SJCRH30 (cell line): ENCODE data around the gene SPG11. TPM values are rescaled to one million over a fixed set of nuclear protein-coding genes. Genes with fewer than 3 reads are reported as not detected.
A peak's percentile ranks its signal among the peaks of the same experiment; 100 is the strongest.
"Not testable (repeated sequence)": the region's sequence is repeated elsewhere in the genome, so short reads cannot be mapped to it uniquely, and the experiment has no call there.

Experiments used
- DNase-seq, 2 experiments: peaks; one replicate each; pipeline ENCODE4 v3.0.0-alpha.2; 2015 to 2020
- H3K27ac ChIP-seq: fragments of 250-450 bp; sonication (Bioruptor Pico); 2 replicates; pipeline ENCODE4 v1.5.1; 2020; ENCODE audit warnings: mild to moderate bottlenecking, moderate library complexity
- H3K27me3 ChIP-seq: fragments of 250-450 bp; sonication (Bioruptor Pico); 2 replicates; pipeline ENCODE4 v1.5.1; 2020; ENCODE audit warnings: mild to moderate bottlenecking, moderate library complexity
- H3K36me3 ChIP-seq: fragments of 250-450 bp; sonication (Bioruptor Pico); 2 replicates; pipeline ENCODE4 v1.5.1; 2020; ENCODE audit warnings: mild to moderate bottlenecking, moderate library complexity
- H3K4me1 ChIP-seq: fragments of 250-450 bp; sonication (Bioruptor Pico); 2 replicates; pipeline ENCODE4 v1.5.1; 2020; ENCODE audit warnings: mild to moderate bottlenecking, moderate library complexity
- H3K4me3 ChIP-seq: fragments of 250-450 bp; sonication (Bioruptor Pico); 2 replicates; pipeline ENCODE4 v1.5.1; 2020; ENCODE audit warnings: mild to moderate bottlenecking, moderate library complexity
- H3K9me3 ChIP-seq: fragments of 250-450 bp; sonication (Bioruptor Pico); replicated peaks from 2 replicates; pipeline ENCODE4 v1.5.1; 2020; ENCODE audit warnings: mild to moderate bottlenecking, moderate library complexity
- total RNA-seq: library from RNA; depleted of rRNA; stranded (reverse); fragments of >200 nt; shearing (Covaris generic); gene quantifications from 2 replicates; pipeline ENCODE4 v1.2.3, GENCODE V29; 2014

Gene SPG11
- total RNA-seq, 1 experiment from 2014 or later: 41.2 TPM

DNA sequence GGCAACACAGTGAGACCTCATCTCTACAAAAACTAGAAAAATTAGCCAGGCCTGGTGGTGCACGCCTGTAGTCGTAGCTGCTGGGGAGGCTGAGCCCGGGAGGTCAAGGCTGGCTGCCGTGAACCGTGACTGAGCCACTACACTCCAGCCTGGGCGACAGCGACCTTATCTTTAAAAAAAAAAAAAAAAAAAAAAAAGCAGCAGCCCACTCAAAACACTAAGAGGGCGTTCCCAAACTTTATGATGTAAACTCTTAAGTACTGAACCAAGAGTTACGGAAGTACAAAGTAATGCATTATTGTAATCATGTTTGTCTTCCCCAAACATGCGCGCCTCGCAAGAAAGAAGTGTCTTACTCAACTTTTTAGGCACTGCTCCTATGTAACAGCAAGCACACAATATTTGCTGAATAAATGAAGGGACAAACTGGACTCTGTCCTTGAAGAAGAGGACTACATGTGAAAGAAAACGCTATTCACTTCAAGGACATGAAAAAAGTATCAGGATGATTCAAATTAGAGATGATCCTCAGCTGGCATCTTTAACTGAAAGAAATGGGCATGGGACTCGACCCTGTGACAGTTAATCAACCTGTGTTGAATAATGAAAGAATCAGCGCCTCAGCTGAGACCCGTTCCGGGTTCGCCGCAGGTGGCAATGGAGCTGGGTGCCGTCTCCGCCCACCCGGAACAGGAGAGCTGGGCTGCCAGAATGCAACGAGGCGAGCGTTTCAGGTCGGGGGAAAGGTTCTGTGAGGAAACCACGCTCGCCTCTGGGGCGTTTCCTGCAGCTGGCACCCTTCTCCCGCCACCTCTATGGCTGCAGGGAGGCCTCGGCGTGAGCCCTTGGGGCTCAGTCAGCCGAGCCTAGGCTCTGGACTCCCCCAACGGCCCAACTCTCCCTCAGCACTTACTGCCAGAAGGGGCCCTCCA lies 718 bp downstream of the SPG11 start:
- Histone ChIP-seq H3K27ac (peak overlapping the region; percentile 88), H3K4me3 (peak overlapping the region; percentile 89), H3K4me1 (peaks cover 3% of the 10 kb centered on the region), H3K36me3 (peaks cover 7% of the 10 kb centered on the region; the same call in 1 of the 2 replicates), H3K27me3 (no peaks in the 10 kb centered on the region), H3K9me3 (no peaks in the 10 kb centered on the region)
- DNase-seq: peak; percentile 72 to 78

GRCh38 chr15:44661576-44661975 lies 1.9 kb downstream of the SPG11 start:
- peaks cover 16% of the 10 kb centered on the region; the same call in 1 of the 2 replicates for H3K36me3 ChIP-seq
- DNase-seq: no peak
- H3K27ac ChIP-seq: no peak overlapping the region
- H3K4me1 ChIP-seq: peaks cover 3% of the 10 kb centered on the region
- H3K4me3 ChIP-seq: no peak overlapping the region
- H3K27me3 ChIP-seq: no peaks in the 10 kb centered on the region
- no peaks in the 10 kb centered on the region for H3K9me3 ChIP-seq

DNA sequence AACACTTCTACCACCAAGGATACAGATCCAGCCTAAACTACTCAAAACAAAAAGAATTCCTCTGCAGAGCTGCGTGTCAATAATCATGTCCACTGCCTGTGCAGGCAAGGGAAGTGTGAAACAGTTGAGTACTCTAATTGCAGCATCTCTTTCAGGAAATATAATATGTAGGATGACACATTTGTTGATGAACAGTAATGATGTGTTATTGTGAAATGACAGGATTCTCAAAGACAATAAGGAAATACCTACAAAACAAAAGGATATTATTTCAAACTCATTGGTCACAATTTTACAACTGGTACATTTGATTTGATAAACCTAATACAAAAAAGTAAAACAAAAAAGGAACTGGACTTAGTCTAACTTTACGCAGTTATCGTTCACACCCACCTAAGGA lies 4.4 kb downstream of the SPG11 start:
- peaks cover 23% of the 10 kb centered on the region; the same call in 1 of the 2 replicates for H3K36me3 ChIP-seq
- H3K4me3 ChIP-seq: no peak overlapping the region
- no peaks in the 10 kb centered on the region for H3K9me3 ChIP-seq

GRCh38 chr15:44657378-44657777 lies 6.1 kb downstream of the SPG11 start:
- H3K27me3 ChIP-seq: no peaks in the 10 kb centered on the region
- DNase-seq: no peak
- H3K4me3 ChIP-seq: no peak overlapping the region
- no peaks in the 10 kb centered on the region; the same call in 1 of the 2 replicates for H3K4me1 ChIP-seq
- no peak overlapping the region for H3K27ac ChIP-seq
- H3K9me3 ChIP-seq: no peaks in the 10 kb centered on the region
- H3K36me3 ChIP-seq: peaks cover 23% of the 10 kb centered on the region

More for the DNA sequence above, 4.4 kb downstream of the SPG11 start:
- DNase-seq: no peak
- peaks cover 3% of the 10 kb centered on the region for H3K4me1 ChIP-seq
- H3K27ac ChIP-seq: no peak overlapping the region
- no peaks in the 10 kb centered on the region for H3K27me3 ChIP-seq

DNA sequence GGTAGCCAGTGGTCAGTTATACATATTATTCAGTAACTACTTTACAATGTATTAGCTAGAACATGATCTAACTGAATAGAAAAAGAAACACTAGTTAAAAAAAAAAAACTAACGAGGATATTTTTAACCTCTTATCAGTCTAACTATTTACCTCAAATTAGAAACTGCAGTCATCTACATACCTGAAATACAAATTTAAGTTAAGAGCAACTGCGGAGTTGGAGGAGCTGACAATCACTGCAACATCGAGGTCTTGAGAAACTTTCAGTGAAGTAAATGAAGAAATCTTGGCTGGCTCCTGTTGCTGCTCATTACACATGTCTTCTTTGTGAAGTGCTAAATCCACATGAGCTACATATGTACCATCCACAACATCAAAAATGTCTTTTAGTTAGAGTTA lies 6.5 kb downstream of the SPG11 start:
- Histone ChIP-seq H3K4me3 (no peak overlapping the region), H3K4me1 (no peaks in the 10 kb centered on the region), H3K9me3 (no peaks in the 10 kb centered on the region), H3K27me3 (no peaks in the 10 kb centered on the region), H3K27ac (no peak overlapping the region), H3K36me3 (peaks cover 28% of the 10 kb centered on the region)
- DNase-seq: no peak

GRCh38 chr15:44656298-44656697 lies 7.2 kb downstream of the SPG11 start:
- peaks cover 34% of the 10 kb centered on the region for H3K36me3 ChIP-seq
- no peak for DNase-seq
- no peak overlapping the region for H3K27ac ChIP-seq
- H3K9me3 ChIP-seq: no peaks in the 10 kb centered on the region
- H3K27me3 ChIP-seq: no peaks in the 10 kb centered on the region
- no peaks in the 10 kb centered on the region for H3K4me1 ChIP-seq
- no peak overlapping the region for H3K4me3 ChIP-seq

- H3K36me3 ChIP-seq: peaks cover 44% of the 10 kb centered on the region
- H3K4me3 ChIP-seq: no peak overlapping the region
- DNase-seq: no peak
- no peaks in the 10 kb centered on the region for H3K4me1 ChIP-seq
- no peaks in the 10 kb centered on the region for H3K9me3 ChIP-seq
- H3K27me3 ChIP-seq: no peaks in the 10 kb centered on the region
- no peak overlapping the region for H3K27ac ChIP-seq
These were observed 8.6 kb downstream of the SPG11 start for GRCh38 chr15:44654858-44655257.

DNA sequence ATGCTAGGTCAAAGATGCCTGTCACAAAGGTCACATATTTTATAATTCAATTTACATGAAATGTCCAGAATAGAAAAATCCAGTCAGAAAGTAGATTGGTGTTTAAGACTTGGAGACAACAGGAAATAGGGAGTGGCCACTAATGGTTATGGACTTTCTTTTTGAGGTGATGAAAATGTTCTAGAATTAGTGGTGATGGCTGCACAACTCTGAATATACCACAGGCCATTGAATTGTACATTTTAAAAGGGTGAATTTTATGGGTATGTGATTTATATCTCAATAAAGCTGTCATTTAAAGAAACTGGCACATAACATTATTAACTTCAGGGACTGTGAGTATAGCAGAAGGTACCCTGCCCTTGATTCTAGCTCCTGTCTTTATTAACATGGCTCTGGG lies 15.8 kb downstream of the SPG11 start:
- Histone ChIP-seq H3K27me3 (no peaks in the 10 kb centered on the region), H3K4me3 (no peak overlapping the region), H3K36me3 (peaks cover 52% of the 10 kb centered on the region), H3K27ac (no peak overlapping the region), H3K4me1 (no peaks in the 10 kb centered on the region), H3K9me3 (no peaks in the 10 kb centered on the region)
- no peak for DNase-seq

GRCh38 chr15:44647036-44647435 lies 16.4 kb downstream of the SPG11 start:
- Histone ChIP-seq H3K27me3 (no peaks in the 10 kb centered on the region), H3K9me3 (no peaks in the 10 kb centered on the region), H3K4me3 (no peak overlapping the region), H3K27ac (no peak overlapping the region), H3K36me3 (peaks cover 48% of the 10 kb centered on the region), H3K4me1 (no peaks in the 10 kb centered on the region)
- no peak for DNase-seq

DNA sequence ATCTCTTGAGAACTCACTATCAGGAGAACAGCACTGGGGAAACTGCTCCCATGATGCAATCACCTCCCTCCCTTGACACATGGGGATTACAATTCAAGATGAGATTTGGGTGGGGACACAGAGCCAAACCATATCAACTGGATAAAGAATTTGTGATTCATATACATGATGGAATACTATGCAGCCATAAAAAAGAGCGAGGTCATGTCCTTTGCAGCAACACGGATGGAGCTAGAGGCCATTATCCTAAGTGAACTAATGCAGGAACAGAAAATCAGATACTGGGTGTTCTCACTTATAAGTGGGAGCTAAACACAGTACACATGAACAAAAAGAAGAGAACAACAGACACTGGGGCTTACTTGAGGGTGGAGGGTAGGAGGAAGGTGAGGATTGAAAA lies 17.0 kb downstream of the SPG11 start:
- Histone ChIP-seq H3K27me3 (no peaks in the 10 kb centered on the region), H3K36me3 (peaks cover 43% of the 10 kb centered on the region)
- no peak for DNase-seq

GRCh38 chr15:44641651-44642050 lies 21.8 kb downstream of the SPG11 start:
- DNase-seq: no peak
- no peaks in the 10 kb centered on the region for H3K27me3 ChIP-seq
- no peak overlapping the region for H3K4me3 ChIP-seq
- H3K36me3 ChIP-seq: peaks cover 33% of the 10 kb centered on the region
- H3K27ac ChIP-seq: no peak overlapping the region
- H3K9me3 ChIP-seq: no peaks in the 10 kb centered on the region
- H3K4me1 ChIP-seq: no peaks in the 10 kb centered on the region

More for the DNA sequence above, 17.0 kb downstream of the SPG11 start:
- Histone ChIP-seq H3K4me3 (no peak overlapping the region), H3K9me3 (no peaks in the 10 kb centered on the region), H3K27ac (no peak overlapping the region), H3K4me1 (no peaks in the 10 kb centered on the region)

- Histone ChIP-seq H3K27me3 (no peaks in the 10 kb centered on the region), H3K36me3 (peaks cover 44% of the 10 kb centered on the region), H3K4me1 (no peaks in the 10 kb centered on the region), H3K27ac (no peak overlapping the region), H3K9me3 (no peaks in the 10 kb centered on the region), H3K4me3 (no peak overlapping the region)
- no peak for DNase-seq
These were observed 26.5 kb downstream of the SPG11 start for GRCh38 chr15:44636976-44637375.

DNA sequence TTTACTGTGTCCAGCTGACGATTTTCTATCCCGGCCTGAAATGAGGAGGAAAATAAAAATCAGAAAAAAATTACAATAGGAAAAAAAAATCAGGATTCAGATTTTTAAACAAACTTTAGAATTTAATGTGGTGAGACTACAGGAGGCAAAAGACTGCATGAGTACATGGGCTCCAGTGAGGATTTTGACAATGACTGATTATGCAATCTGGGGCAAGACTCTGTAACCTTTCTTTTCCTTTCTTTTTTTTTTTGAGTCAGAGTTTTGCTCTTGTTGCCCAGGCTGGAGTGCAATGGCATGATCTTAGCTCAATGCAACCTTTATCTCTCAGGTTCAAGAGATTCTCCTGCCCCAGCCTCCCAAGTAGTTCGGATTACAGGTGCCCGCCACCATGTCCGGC lies 29.9 kb downstream of the SPG11 start:
- Histone ChIP-seq H3K4me3 (no peak overlapping the region), H3K9me3 (no peaks in the 10 kb centered on the region), H3K4me1 (no peaks in the 10 kb centered on the region), H3K27ac (no peak overlapping the region), H3K36me3 (peaks cover 50% of the 10 kb centered on the region), H3K27me3 (no peaks in the 10 kb centered on the region)
- DNase-seq: no peak

DNA sequence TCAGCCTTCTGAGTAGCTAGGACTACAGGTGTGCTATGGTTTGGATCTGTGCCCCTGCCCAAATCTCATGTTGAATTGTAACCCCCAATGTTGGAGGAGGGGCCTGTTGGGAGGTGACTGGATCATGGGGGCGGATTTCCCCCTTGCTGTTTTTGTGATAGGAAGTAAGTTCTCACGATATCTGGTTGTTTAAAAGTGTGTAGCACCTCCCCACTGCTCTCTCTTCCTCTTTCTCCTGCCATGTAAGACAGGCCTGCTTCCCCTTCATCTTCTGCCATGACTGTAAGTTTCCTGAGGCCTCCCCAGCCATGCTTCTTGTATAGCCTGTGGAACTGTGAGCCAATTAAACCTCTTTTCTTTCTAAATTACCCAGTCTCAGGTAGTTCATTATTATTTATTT lies 38.2 kb downstream of the SPG11 start:
- not testable (repeated sequence) for H3K4me1 ChIP-seq, H3K9me3 ChIP-seq, H3K27me3 ChIP-seq, H3K4me3 ChIP-seq, DNase-seq, H3K27ac ChIP-seq
- H3K36me3 ChIP-seq: peaks cover 39% of the 10 kb centered on the region

DNA sequence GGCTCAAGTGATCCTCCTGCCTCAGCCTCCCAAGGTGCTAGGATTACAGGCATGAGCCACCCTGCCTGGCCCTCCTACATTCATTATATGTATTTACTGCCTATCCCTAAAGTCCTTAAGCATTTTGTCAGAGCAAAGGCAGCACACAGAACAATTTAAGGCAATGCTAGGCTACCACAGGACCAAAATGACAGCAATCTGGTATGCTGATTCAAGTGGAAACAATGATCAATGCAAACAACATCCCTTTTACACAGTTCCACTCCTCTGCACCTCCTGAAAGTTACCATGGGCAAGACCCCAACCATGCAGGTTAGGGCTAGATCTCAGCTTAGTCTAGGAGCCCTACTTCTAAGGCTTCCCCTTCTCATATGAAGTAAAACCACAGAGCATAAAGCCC lies 40.3 kb downstream of the SPG11 start:
- no peak overlapping the region for H3K4me3 ChIP-seq
- peaks cover 41% of the 10 kb centered on the region for H3K36me3 ChIP-seq
- H3K9me3 ChIP-seq: no peaks in the 10 kb centered on the region
- no peak overlapping the region for H3K27ac ChIP-seq
- DNase-seq: no peak
- H3K4me1 ChIP-seq: no peaks in the 10 kb centered on the region
- H3K27me3 ChIP-seq: no peaks in the 10 kb centered on the region

DNA sequence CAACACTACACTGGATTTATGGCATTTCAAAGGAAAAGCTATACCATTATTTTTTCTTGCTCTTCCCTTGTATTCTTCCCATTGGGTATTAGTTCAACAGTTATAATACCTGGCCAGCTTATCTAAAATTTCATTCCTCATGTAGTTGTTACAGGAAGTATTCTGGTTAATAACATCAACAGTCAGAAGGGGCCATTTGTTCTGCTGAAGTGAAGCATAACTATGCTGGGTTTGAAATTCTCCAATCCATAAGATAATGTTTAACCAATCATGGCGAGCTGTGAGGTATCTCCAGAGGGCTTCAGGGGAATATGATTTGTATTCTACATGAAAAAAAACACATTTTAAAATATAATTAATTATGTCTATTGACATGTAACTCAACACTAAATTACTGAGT lies 43.4 kb downstream of the SPG11 start:
- Histone ChIP-seq H3K36me3 (peaks cover 28% of the 10 kb centered on the region), H3K27me3 (no peaks in the 10 kb centered on the region), H3K4me1 (no peaks in the 10 kb centered on the region), H3K27ac (no peak overlapping the region), H3K9me3 (no peaks in the 10 kb centered on the region), H3K4me3 (no peak overlapping the region)
- DNase-seq: no peak
